Liver (tissue), 3 donors: ENCODE data around the gene DERA.

Source experiments
- CTCF ChIP-seq: fragments of 150-350 bp; IDR thresholded peaks from 2 replicates; pipeline ENCODE4 v1.5.1; 2017; ENCODE audit warnings: improper control_type of control experiment, low read depth, low read length; ENCODE audit not compliant: missing input control
- GABPA ChIP-seq, 2 donors: IDR thresholded peaks in 1 of 2; conservative IDR thresholded peaks in 1 of 2; 2 replicates each; pipeline ENCODE4 v1.6.1; 2016; ENCODE audit warnings: antibody characterized with exemption in 2 of 2, mild to moderate bottlenecking in 1 of 2, moderate library complexity in 1 of 2
- HNF4G ChIP-seq: IDR thresholded peaks from 2 replicates; pipeline ENCODE4 v1.6.1; 2016; ENCODE audit warnings: antibody characterized with exemption
- MAX ChIP-seq: IDR thresholded peaks from 2 replicates; pipeline ENCODE4 v1.6.1; 2016; ENCODE audit warnings: antibody characterized with exemption
- REST ChIP-seq: IDR thresholded peaks from 2 replicates; pipeline ENCODE4 v1.6.1; 2016; ENCODE audit warnings: antibody characterized with exemption, mild to moderate bottlenecking
- donor health status: healthy.
- donor health status: healthy.

- TF ChIP-seq HNF4G (peak; percentile 46), GABPA (IDR thresholded peaks at IDR 0.05 in 1 of 2, conservative IDR thresholded peaks at IDR 0.05 in 1 of 2) (no peak), CTCF (peak; percentile 15), MAX (no peak), REST (peak; percentile 20)
Measured at GRCh38 chr12:15892645-15893259, 18.4 kb upstream of the DERA start.
